Stimulated activated CD8-positive, alpha-beta memory T cell treated with anti-CD3 and anti-CD28 coated beads, Interleukin-7, amount 100 ng/mL, for 4 hours (primary cell): ENCODE results near the gene PDE6C.

Experiments
- DNase-seq, 2 donors: peaks; one replicate each; pipeline ENCODE4 v3.0.0-alpha.2; 2020; ENCODE audit warnings: low read depth in 2 of 2

PDE6C gene

GRCh38 chr10:93702210-93703001 is 90.1 kb downstream of the PDE6C start, which contains the start of gene FRA10AC1:
Gene FRA10AC1 (minus strand): TSS chr10:93702592. CDS start chr10:93700106, 2,486 bp downstream.
- DNase-seq: peak; percentile 82

GRCh38 chr10:93703066-93703465 is 90.7 kb downstream of the PDE6C start:
- no peak for DNase-seq

- no peak for DNase-seq
These were observed 91.5 kb downstream of the PDE6C start for GRCh38 chr10:93703841-93704240.

GRCh38 chr10:93704451-93704850 is 92.1 kb downstream of the PDE6C start:
- DNase-seq: no peak

GRCh38 chr10:93707623-93708022 is 95.3 kb downstream of the PDE6C start:
- DNase-seq: no peak

GRCh38 chr10:93710333-93710909 is 98.1 kb downstream of the PDE6C start:
- no peak for DNase-seq

GRCh38 chr10:93711891-93712290 is 99.6 kb downstream of the PDE6C start:
- no peak for DNase-seq

- no peak for DNase-seq
These were observed 100.3 kb downstream of the PDE6C start for GRCh38 chr10:93712593-93712992.

- DNase-seq: no peak
These were observed 103.0 kb downstream of the PDE6C start for GRCh38 chr10:93715345-93715744.
